A549 (cell line): ENCODE data around the gene HIPK3. TPM values are rescaled to one million over a fixed set of nuclear protein-coding genes. Genes with fewer than 3 reads are reported as not detected.

ENCODE experiments used
- ATAC-seq, 2 experiments: fragments of 200-7000 bp in 1 of 2; fragments of >200 bp in 1 of 2; cut with Nextera tagmentation in 1 of 2; cut with Tn5 transposase in 1 of 2; 3 replicates each; pipeline versions ENCODE4 v1.8.0 to v1.9.1; 2018 to 2020; ENCODE audit warnings: mild to moderate bottlenecking in 1 of 2, moderate library complexity in 1 of 2
- CTCF ChIA-PET: fragments of 300-600 bp; sonication (Branson Sonifier 250); formaldehyde crosslinking; extraction: SDS; loops from one replicate; lab custom pipeline; 2021; ENCODE audit warnings: antibody characterized with exemption, inconsistent platforms; lab: Yijun Ruan, JAX
- POLR2A ChIA-PET: fragments of 350-600 bp; formaldehyde crosslinking; extraction: SDS; loops from one replicate; lab custom pipeline; 2021; ENCODE audit warnings: antibody characterized with exemption, inconsistent platforms; lab: Yijun Ruan, JAX
- DNase-seq, 2 experiments: peaks; one replicate each; pipeline versions ENCODE4 v3.0.0 to v3.0.0-alpha.2; 2011 to 2016; ENCODE audit warnings: low read depth in 1 of 2, low spot score in 1 of 2
- FAIRE-seq: peaks from 2 replicates; lab custom pipeline; 2011; peaks lifted over from hg19 to GRCh38; lab: Jason Lieb, UNC
- H3K27ac ChIP-seq, 2 experiments: fragments of >200 bp; sonication (Bioruptor Twin); formaldehyde crosslinking; 3 replicates each; pipeline ENCODE4 v1.5.1; 2016 to 2017
- H3K4me1 ChIP-seq: fragments of >200 bp; sonication (Bioruptor Twin); formaldehyde crosslinking; 3 replicates; pipeline ENCODE4 v1.6.1; 2016
- H3K4me2 ChIP-seq: fragments of >200 bp; sonication (Bioruptor Twin); formaldehyde crosslinking; 3 replicates; pipeline ENCODE4 v1.6.1; 2016
- H3K4me3 ChIP-seq: fragments of >200 bp; sonication (Bioruptor Twin); formaldehyde crosslinking; 3 replicates; pipeline ENCODE4 v1.5.1; 2016
- H3K9me3 ChIP-seq: fragments of >200 bp; sonication (Bioruptor Twin); formaldehyde crosslinking; 3 replicates; pipeline ENCODE4 v1.6.1; 2016
- ATOH8 ChIP-seq: fragments of 250-450 bp; sonication (Bioruptor Pico); IDR thresholded peaks from 2 replicates; pipeline ENCODE4 v1.5.0; 2020; ENCODE audit warnings: low read depth, mild to moderate bottlenecking, moderate library complexity
- HOXB13 ChIP-seq: fragments of 250-450 bp; sonication (Bioruptor Pico); IDR thresholded peaks from 2 replicates; pipeline ENCODE4 v1.5.0; 2020; ENCODE audit warnings: low read depth, mild to moderate bottlenecking, moderate library complexity
- HOXB5 ChIP-seq: fragments of 250-450 bp; sonication (Bioruptor Pico); IDR thresholded peaks from 2 replicates; pipeline ENCODE4 v1.5.0; 2020; ENCODE audit warnings: mild to moderate bottlenecking, moderate library complexity
- MAFK ChIP-seq: fragments of 450-650 bp; IDR thresholded peaks from 2 replicates; pipeline ENCODE4 v1.6.1; 2014; ENCODE audit not compliant: partially characterized antibody
- MAX ChIP-seq: IDR thresholded peaks from 2 replicates; pipeline ENCODE4 v1.6.1; 2012
- NPAS2 ChIP-seq: fragments of 250-450 bp; sonication (Bioruptor Pico); IDR thresholded peaks from 2 replicates; pipeline ENCODE4 v1.8.0; 2022; ENCODE audit warnings: mild to moderate bottlenecking, moderate library complexity, borderline replicate concordance
- PHF8 ChIP-seq: fragments of 200-600 bp; sonication (generic); IDR thresholded peaks from 2 replicates; pipeline ENCODE4 v1.6.1; 2016; ENCODE audit warnings: low read depth, mild to moderate bottlenecking, antibody characterized with exemption, moderate library complexity, borderline replicate concordance
- RAD21 ChIP-seq, 2 experiments: fragments of >200 bp in 1 of 2; sonication (Bioruptor Twin) in 1 of 2; formaldehyde crosslinking in 1 of 2; IDR thresholded peaks in 1 of 2; conservative IDR thresholded peaks in 1 of 2; 2 replicates in 1 of 2; 3 replicates in 1 of 2; pipeline ENCODE4 v1.6.1; 2012 to 2018; ENCODE audit warnings: inconsistent platforms in 1 of 2
- RFX5 ChIP-seq: fragments of 450-650 bp; IDR thresholded peaks from 2 replicates; pipeline ENCODE4 v1.7.1; 2014; ENCODE audit warnings: antibody characterized with exemption, mild to moderate bottlenecking, moderate library complexity
- SMC3 ChIP-seq: fragments of >200 bp; sonication (Bioruptor Twin); formaldehyde crosslinking; IDR thresholded peaks from 3 replicates; pipeline ENCODE4 v1.6.1; 2018; ENCODE audit warnings: inconsistent platforms
- ZFP36 ChIP-seq: fragments of 450-650 bp; IDR thresholded peaks from 2 replicates; pipeline ENCODE4 v1.6.1; 2014; ENCODE audit warnings: borderline replicate concordance; ENCODE audit not compliant: partially characterized antibody
- ZSCAN20 ChIP-seq: fragments of 250-450 bp; sonication (Bioruptor Pico); IDR thresholded peaks from 2 replicates; pipeline ENCODE4 v1.8.0; 2022; ENCODE audit warnings: mild to moderate bottlenecking, moderate library complexity
- WGBS: methylation state at CpG from one replicate; pipeline ENCODE4 v1.1.6; 2017; ENCODE audit errors: missing lambda C conversion rate; 5-methylcytosine and 5-hydroxymethylcytosine counted together
- polyA plus RNA-seq, 4 experiments: library from polyadenylated mRNA; depleted of rRNA in 3 of 4; stranded (reverse); fragments of >200 nt; fragmentation: RNase III in 1 of 4; extraction: RNeasy Plus Mini Kit Qiagen cat#74134 plus additional on column Dnase treatment in 1 of 4; gene quantifications; 2 replicates in 3 of 4; 3 replicates in 1 of 4; pipeline ENCODE4 v1.2.3, GENCODE V29; 2011 to 2017
- TF ChIP-seq, protein P1 (sequence below): IDR thresholded peaks from 2 replicates; pipeline ENCODE4 v1.6.1; 2012; ENCODE audit warnings: low read depth, borderline replicate concordance
- TF ChIP-seq, protein P2 (sequence below): fragments of 250-450 bp; sonication (Bioruptor Pico); IDR thresholded peaks from 2 replicates; pipeline ENCODE4 v1.5.0; 2021; ENCODE audit warnings: mild to moderate bottlenecking, moderate library complexity, borderline replicate concordance

The HIPK3 gene
- polyA plus RNA-seq, 2 of the 4 experiments (the other 2 are of a cell fraction): 15.1 to 31.6 TPM

DNA sequence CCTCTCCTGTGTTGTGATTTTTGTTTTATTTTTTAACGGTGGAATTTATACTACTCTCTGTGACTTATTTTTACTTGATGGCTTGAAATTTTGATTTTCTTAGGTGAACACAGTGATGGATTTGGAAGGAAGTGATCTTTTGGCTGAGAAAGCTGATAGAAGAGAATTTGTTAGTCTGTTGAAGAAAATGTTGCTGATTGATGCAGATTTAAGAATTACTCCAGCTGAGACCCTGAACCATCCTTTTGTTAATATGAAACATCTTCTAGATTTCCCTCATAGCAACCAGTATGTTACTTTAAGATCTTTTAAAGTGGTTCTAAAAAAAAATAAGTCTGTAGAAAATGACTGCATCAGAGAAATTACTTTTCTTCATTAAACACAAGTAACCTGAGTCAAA is 82.1 kb downstream of the HIPK3 start:
- H3K4me2 ChIP-seq: no peak overlapping the region
- no peak overlapping the region for H3K4me3 ChIP-seq
- H3K9me3 ChIP-seq: no peaks in the 10 kb centered on the region
- no peak overlapping the region for H3K27ac ChIP-seq
- TF ChIP-seq ZFP36: no peak
- TF ChIP-seq MAFK: peak; percentile 52
- ChIA-PET POLR2A (no interaction called here), CTCF (no interaction called here)
- ATAC-seq (no peak), FAIRE-seq (no peak), DNase-seq (no peak)
- WGBS: 64% methylated on average over 1 of the region's 1 CpG
- no peaks in the 10 kb centered on the region for H3K4me1 ChIP-seq

- Histone ChIP-seq H3K4me3 (no peak overlapping the region), H3K9me3 (no peaks in the 10 kb centered on the region), H3K4me2 (no peak overlapping the region), H3K27ac (no peak overlapping the region), H3K4me1 (no peaks in the 10 kb centered on the region)
- ATAC-seq (peak; percentile 62 to 69; a peak in 3 of 6 replicates), DNase-seq (peak in 1 of 2 experiments; percentile 43), FAIRE-seq (no peak)
- ChIA-PET POLR2A (no interaction called here), CTCF (interaction anchor here (0.7 to 1.6 kb wide), 5 partner anchors 9 to 344 kb away, joined by 3 to 10 read pairs (median 4); no protein-coding TSS in a partner anchor)
- 0 out of 5 replicates have a peak, but pooled peaks of 1 of the 2 experiments have one; percentile 26 for TF ChIP-seq RAD21 (conservative IDR thresholded peaks at IDR 0.05 in 1 of 2, IDR thresholded peaks at IDR 0.05 in 1 of 2)
- TF ChIP-seq MAFK: no peak
- 68% methylated on average over 2 of the region's 2 CpGs for WGBS
Measured at GRCh38 chr11:33344611-33345010, 87.4 kb downstream of the HIPK3 start.

DNA sequence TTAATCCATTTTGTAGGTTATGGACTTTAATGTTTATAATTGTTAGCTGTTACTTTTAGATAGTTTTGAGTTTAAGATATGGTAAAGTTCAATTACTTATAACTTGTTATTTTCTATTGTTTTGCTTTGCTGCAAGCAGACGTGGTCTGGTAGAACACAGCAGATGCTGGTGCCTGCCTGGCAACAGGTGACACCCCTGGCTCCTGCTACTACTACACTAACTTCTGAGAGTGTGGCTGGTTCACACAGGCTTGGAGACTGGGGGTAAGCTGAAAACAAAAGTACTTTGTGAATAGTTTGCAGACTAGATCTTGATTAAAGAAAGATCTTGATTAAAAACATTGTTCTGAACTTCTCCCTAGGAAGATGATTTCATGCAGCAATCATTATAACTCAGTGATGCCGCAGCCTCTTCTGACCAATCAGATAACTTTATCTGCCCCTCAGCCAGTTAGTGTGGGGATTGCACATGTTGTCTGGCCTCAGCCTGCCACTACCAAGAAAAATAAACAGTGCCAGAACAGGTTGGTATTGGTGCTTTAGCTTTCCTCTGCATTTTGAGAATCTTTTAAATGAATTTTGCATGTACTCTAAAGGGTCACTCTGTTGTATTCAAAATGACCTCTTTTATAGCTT is 90.4 kb downstream of the HIPK3 start:
- FAIRE-seq: no peak
- Histone ChIP-seq H3K9me3 (no peaks in the 10 kb centered on the region), H3K27ac (no peak overlapping the region), H3K4me3 (no peak overlapping the region), H3K4me1 (no peaks in the 10 kb centered on the region), H3K4me2 (no peak overlapping the region)
- WGBS: 90% methylated on average over 2 of the region's 2 CpGs
- CTCF ChIA-PET: interaction anchor here (0.7 to 3.4 kb wide), 4 partner anchors 14 to 670 kb away, joined by 3 to 15 read pairs (median 8); no protein-coding TSS in a partner anchor
- DNase-seq: no peak
- ATAC-seq: peak in 1 of 2 experiments; percentile 57; a peak in 1 of 6 replicates
- TF ChIP-seq RFX5 (peak; percentile 95), ATOH8 (CRISPR knock-in tag) (no peak)
- POLR2A ChIA-PET: no interaction called here

DNA sequence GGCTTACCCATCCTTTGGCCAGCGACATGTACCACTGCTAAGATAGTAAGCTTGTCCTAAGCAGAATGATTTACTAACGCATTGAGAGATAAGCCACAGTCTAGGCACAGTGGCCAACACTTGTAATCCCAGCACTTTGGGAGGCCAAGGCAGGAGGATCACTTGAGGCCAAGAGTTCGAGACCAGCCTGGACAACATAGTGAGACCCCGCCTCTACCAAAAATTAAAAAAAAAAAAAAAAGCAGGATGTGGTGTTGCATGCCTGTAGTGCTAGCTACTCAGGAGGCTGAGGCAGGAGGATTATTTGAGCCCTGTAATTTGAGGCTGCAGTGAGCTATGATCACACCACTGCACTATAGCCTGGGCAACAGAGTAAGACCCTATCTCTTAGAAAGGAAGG is 93.1 kb downstream of the HIPK3 start:
- H3K4me2 ChIP-seq: no peak overlapping the region
- H3K27ac ChIP-seq: no peak overlapping the region
- ChIA-PET POLR2A (no interaction called here), CTCF (interaction anchor here (1.0 kb wide), 1 partner anchor 10 kb away, joined by 4 read pairs; no protein-coding TSS in a partner anchor)
- DNase-seq (no peak), ATAC-seq (no peak), FAIRE-seq (no peak)
- 94% methylated on average over 4 of the region's 4 CpGs for WGBS
- H3K9me3 ChIP-seq: no peaks in the 10 kb centered on the region
- no peak overlapping the region for H3K4me3 ChIP-seq
- H3K4me1 ChIP-seq: no peaks in the 10 kb centered on the region
- TF ChIP-seq, protein P1, sequence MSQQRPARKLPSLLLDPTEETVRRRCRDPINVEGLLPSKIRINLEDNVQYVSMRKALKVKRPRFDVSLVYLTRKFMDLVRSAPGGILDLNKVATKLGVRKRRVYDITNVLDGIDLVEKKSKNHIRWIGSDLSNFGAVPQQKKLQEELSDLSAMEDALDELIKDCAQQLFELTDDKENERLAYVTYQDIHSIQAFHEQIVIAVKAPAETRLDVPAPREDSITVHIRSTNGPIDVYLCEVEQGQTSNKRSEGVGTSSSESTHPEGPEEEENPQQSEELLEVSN: no peak
- no peak for TF ChIP-seq HOXB5 (CRISPR knock-in tag)
- TF ChIP-seq MAX: no peak
- no peak for TF ChIP-seq PHF8
- TF ChIP-seq NPAS2 (CRISPR knock-in tag): no peak
- no peak for TF ChIP-seq RFX5
- no peak for TF ChIP-seq SMC3
- TF ChIP-seq, protein P2, sequence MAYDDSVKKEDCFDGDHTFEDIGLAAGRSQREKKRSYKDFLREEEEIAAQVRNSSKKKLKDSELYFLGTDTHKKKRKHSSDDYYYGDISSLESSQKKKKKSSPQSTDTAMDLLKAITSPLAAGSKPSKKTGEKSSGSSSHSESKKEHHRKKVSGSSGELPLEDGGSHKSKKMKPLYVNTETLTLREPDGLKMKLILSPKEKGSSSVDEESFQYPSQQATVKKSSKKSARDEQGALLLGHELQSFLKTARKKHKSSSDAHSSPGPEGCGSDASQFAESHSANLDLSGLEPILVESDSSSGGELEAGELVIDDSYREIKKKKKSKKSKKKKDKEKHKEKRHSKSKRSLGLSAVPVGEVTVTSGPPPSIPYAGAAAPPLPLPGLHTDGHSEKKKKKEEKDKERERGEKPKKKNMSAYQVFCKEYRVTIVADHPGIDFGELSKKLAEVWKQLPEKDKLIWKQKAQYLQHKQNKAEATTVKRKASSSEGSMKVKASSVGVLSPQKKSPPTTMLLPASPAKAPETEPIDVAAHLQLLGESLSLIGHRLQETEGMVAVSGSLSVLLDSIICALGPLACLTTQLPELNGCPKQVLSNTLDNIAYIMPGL (CRISPR knock-in tag): no peak
- TF ChIP-seq ZSCAN20 (CRISPR knock-in tag): no peak
- no peak for TF ChIP-seq HOXB13 (CRISPR knock-in tag)
- TF ChIP-seq ATOH8 (CRISPR knock-in tag): no peak
- TF ChIP-seq, all 56 proteins: peak for 0
